Keratinocyte (primary cell): ENCODE measurements around the gene PROM1. TPM values are rescaled to one million over a fixed set of nuclear protein-coding genes. Genes with fewer than 3 reads are reported as not detected.

Source experiments
- DNase-seq: peaks from one replicate; pipeline ENCODE4 v3.0.0-alpha.2; 2011; ENCODE audit warnings: low read depth, missing footprints, low spot score
- FAIRE-seq: peaks from 2 replicates; lab custom pipeline; 2011; peaks lifted over from hg19 to GRCh38; lab: Jason Lieb, UNC
- H2AFZ ChIP-seq: 2 replicates; pipeline ENCODE4 v1.6.0; 2012; ENCODE audit warnings: low read length, control low read depth, inconsistent platforms; ENCODE audit not compliant: control insufficient read depth
- H3K27ac ChIP-seq: 2 replicates; pipeline ENCODE4 v1.5.1; 2011; ENCODE audit warnings: low read length; ENCODE audit not compliant: control insufficient read depth, insufficient read depth
- H3K27me3 ChIP-seq: 3 replicates; pipeline ENCODE4 v1.6.0; 2011; ENCODE audit warnings: low read length; ENCODE audit not compliant: control insufficient read depth, insufficient read depth; ENCODE audit errors: extremely low read depth
- H3K36me3 ChIP-seq, 2 experiments: 2 replicates in 1 of 2; 3 replicates in 1 of 2; pipeline ENCODE4 v1.5.1; 2011; ENCODE audit warnings: low read length in 2 of 2, mild to moderate bottlenecking in 1 of 2; ENCODE audit not compliant: control insufficient read depth in 2 of 2, insufficient read depth in 2 of 2; ENCODE audit errors: extremely low read depth in 1 of 2
- H3K4me1 ChIP-seq: 3 replicates; pipeline ENCODE4 v1.5.1; 2011; ENCODE audit warnings: low read length; ENCODE audit not compliant: control insufficient read depth, insufficient read depth; ENCODE audit errors: extremely low read depth
- H3K4me2 ChIP-seq: 3 replicates; pipeline ENCODE4 v1.6.0; 2011; ENCODE audit warnings: low read depth, low read length; ENCODE audit not compliant: control insufficient read depth, insufficient read depth; ENCODE audit errors: extremely low read depth
- H3K4me3 ChIP-seq, 3 experiments: fragments of 200-600 bp in 1 of 3; sonication (generic) in 1 of 3; 2 replicates in 2 of 3; 3 replicates in 1 of 3; pipeline ENCODE4 v1.5.1; 2011 to 2016; ENCODE audit warnings: low read length in 3 of 3, mild to moderate bottlenecking in 3 of 3, control low read depth in 2 of 3, inconsistent platforms in 1 of 3, low read depth in 1 of 3, mixed read lengths in 1 of 3, mixed run types in 1 of 3, moderate library complexity in 1 of 3; ENCODE audit not compliant: control insufficient read depth in 2 of 3, insufficient read depth in 2 of 3; ENCODE audit errors: extremely low read depth in 1 of 3
- H3K79me2 ChIP-seq: 2 replicates; pipeline ENCODE4 v1.6.0; 2012; ENCODE audit warnings: low read length; ENCODE audit not compliant: control insufficient read depth, insufficient read depth
- H3K9ac ChIP-seq: 3 replicates; pipeline ENCODE4 v1.6.0; 2011; ENCODE audit warnings: low read length; ENCODE audit not compliant: control insufficient read depth, insufficient read depth; ENCODE audit errors: extremely low read depth
- H3K9me1 ChIP-seq: 3 replicates; pipeline ENCODE4 v1.6.0; 2011; ENCODE audit warnings: low read length; ENCODE audit not compliant: control insufficient read depth, insufficient read depth; ENCODE audit errors: extremely low read depth
- H3K9me3 ChIP-seq: 2 replicates; pipeline ENCODE4 v1.5.1; 2012; ENCODE audit warnings: low read depth, low read length; ENCODE audit not compliant: control insufficient read depth
- H4K20me1 ChIP-seq: 3 replicates; pipeline ENCODE4 v1.6.0; 2011; ENCODE audit warnings: low read length; ENCODE audit not compliant: control insufficient read depth, insufficient read depth; ENCODE audit errors: extremely low read depth
- CTCF ChIP-seq, 3 experiments: IDR thresholded peaks in 1 of 3; conservative IDR thresholded peaks in 1 of 3; optimal IDR thresholded peaks in 1 of 3; 2 replicates in 2 of 3; 3 replicates in 1 of 3; pipeline versions ENCODE3 to v1.5.1; 2011; ENCODE audit warnings: low read length in 3 of 3, mild to moderate bottlenecking in 3 of 3, moderate library complexity in 2 of 3, control low read depth in 1 of 3, inconsistent platforms in 1 of 3; ENCODE audit not compliant: insufficient read depth in 2 of 3; ENCODE audit errors: extremely low read depth in 1 of 3
- EZH2 ChIP-seq: IDR thresholded peaks from one replicate; pipeline ENCODE4 v1.6.1; 2012; ENCODE audit warnings: inconsistent platforms, mild to moderate bottlenecking, low read length, moderate library complexity
- dilution Hi-C: fragments of 300-500 bp; cut with MboI; formaldehyde crosslinking; loops from one replicate; pipeline ENCODE4 v1.7.0; 2020; ENCODE audit warnings: low sequenced_read_pairs; ENCODE audit not compliant: extremely low pct_ligation_motif_present
- polyA plus RNA-seq, 5 experiments: library from polyadenylated mRNA; depleted of rRNA in 3 of 5; stranded (reverse) in 3 of 5; stranded (forward) in 1 of 5; unstranded in 1 of 5; fragments of >200 nt; gene quantifications; 1 replicate in 1 of 5; 2 replicates in 3 of 5; 3 replicates in 1 of 5; pipeline versions ENCODE4 v1.2.1 to v1.2.3, GENCODE V29; 2011 to 2012; ENCODE audit warnings: missing spikeins in 2 of 5, low read depth in 1 of 5, low replicate concordance in 1 of 5

PROM1 gene
- polyA plus RNA-seq, 1 donor (not counting 4 experiments of a cell fraction or from before 2014, with no cell fraction given) = not detected

DNA sequence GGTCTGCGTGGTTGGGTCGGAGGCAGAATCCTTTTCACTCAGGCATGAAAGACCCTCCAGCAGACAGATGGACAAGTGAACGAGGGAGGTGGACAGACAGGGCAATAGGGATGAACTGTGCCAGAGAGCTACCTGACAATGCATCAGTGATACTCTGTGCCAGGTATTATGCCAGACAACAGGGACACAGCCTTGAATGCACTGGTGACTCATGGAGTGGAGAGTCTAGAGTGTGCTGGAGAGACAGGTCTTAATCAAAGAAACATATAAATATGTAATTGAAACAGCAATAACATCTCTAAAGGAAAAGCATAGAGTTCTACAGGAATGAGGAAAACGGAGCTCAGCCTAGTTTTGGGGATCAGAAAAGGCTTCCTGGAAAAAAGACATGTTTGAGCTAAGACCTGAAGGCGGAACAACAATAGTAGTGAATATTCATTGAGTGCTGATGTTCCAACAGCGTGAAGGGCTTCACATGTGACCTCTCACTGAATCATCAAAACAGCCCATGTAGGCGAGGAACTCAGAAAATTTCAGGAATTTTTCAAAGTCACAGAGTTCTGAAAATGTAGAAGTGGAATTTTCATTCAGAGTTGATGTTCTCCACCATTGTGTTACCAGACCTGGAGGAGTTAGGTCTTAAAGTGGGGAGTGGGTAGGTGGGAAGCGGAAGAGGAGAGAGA is 100.8 kb downstream of the PROM1 start:
- dilution Hi-C loops = no loop called here
- Histone ChIP-seq H3K27me3 (peaks cover 14% of the 10 kb centered on the region), H3K4me1 (no peaks in the 10 kb centered on the region), H4K20me1 (no peaks in the 10 kb centered on the region), H3K27ac (no peak overlapping the region), H3K9me3 (no peaks in the 10 kb centered on the region), H3K4me3 (no peak overlapping the region), H2AFZ (no peak overlapping the region), H3K9ac (no peak overlapping the region), H3K9me1 (no peaks in the 10 kb centered on the region), H3K79me2 (no peaks in the 10 kb centered on the region), H3K36me3 (no peaks in the 10 kb centered on the region), H3K4me2 (no peak overlapping the region)
- no peak for TF ChIP-seq EZH2
- no peak for TF ChIP-seq CTCF (optimal IDR thresholded peaks at IDR 0.05 in 1 of 3, IDR thresholded peaks at IDR 0.05 in 1 of 3, conservative IDR thresholded peaks at IDR 0.05 in 1 of 3; ENCODE audit: extremely low read depth in 1 of 3, insufficient read depth in 2 of 3, low read length in 3 of 3)
- DNase-seq = no peak
- no peak for FAIRE-seq

DNA sequence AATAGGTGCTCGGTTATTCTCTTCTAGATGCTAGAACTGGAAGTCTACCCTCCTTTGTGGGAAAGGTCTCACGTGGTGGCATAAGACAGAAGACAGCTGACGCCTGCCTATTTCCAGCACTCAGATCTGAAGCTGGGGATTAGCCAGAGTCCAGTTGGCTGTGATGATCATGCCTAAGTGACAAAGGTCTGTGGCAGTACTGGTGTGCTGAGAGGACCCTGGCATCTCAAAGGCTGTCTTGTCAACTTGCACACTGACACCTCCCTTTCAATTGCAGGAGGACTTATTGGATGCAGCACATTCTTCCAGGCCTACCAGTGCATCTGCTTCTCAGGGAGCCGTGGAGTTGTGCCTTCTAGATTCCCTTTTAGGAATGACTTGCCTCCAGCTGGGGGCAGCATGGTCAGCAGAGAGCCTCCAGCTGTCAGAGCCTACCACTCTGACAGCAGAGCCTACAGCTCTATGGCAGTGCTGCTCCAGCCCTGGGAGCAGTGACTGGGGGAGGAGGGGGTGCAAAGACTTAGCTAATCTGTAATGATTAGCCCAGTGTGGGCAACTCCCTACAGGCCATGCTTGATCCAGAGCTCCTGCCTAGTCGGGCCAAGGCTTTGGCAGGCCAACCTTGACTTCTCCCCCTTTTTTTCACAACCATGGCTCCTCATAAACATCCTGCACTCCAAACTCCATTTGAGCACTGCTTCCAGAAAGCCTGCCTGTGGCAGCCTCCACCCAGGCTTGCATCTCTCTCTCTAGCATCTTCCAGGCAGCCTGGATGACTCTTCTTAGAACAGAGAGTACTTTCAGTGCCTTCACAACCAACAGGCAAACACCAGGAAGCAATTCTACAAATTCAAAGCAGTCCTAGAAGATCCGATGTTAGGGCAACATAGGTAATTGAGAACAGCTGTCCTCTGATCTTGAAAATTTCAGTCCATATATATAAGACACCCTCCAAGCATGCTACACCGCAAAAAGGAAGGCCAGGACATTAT is 107.1 kb downstream of the PROM1 start:
- H4K20me1 ChIP-seq = no peaks in the 10 kb centered on the region
- no peaks in the 10 kb centered on the region for H3K9me3 ChIP-seq
- H3K4me3 ChIP-seq = no peak overlapping the region
- H3K36me3 ChIP-seq = no peaks in the 10 kb centered on the region
- H3K9me1 ChIP-seq = no peaks in the 10 kb centered on the region
- no peaks in the 10 kb centered on the region for H3K79me2 ChIP-seq
- peaks cover 9% of the 10 kb centered on the region for H3K27me3 ChIP-seq
- H3K27ac ChIP-seq = no peak overlapping the region
- DNase-seq (no peak), FAIRE-seq (no peak)
- TF ChIP-seq CTCF (optimal IDR thresholded peaks at IDR 0.05 in 1 of 3, IDR thresholded peaks at IDR 0.05 in 1 of 3, conservative IDR thresholded peaks at IDR 0.05 in 1 of 3; ENCODE audit: extremely low read depth in 1 of 3, insufficient read depth in 2 of 3, low read length in 3 of 3) = peak in 1 of 3 experiments; percentile 9
- no peak for TF ChIP-seq EZH2
- no peaks in the 10 kb centered on the region for H3K4me1 ChIP-seq
- dilution Hi-C loops = no loop called here
- no peak overlapping the region for H3K4me2 ChIP-seq
- no peak overlapping the region for H2AFZ ChIP-seq
- no peak overlapping the region for H3K9ac ChIP-seq
